Esophagus muscularis mucosa (tissue), 4 donors: ENCODE measurements around the gene POP7. TPM values are rescaled to one million over a fixed set of nuclear protein-coding genes. Genes with fewer than 3 reads are reported as not detected.
A peak's percentile ranks its signal among the peaks of the same experiment; 100 is the strongest.
"Not testable (repeated sequence)": the region's sequence is repeated elsewhere in the genome, so short reads cannot be mapped to it uniquely, and the experiment has no call there.

Source experiments
- DNase-seq: peaks from one replicate; pipeline ENCODE4 v3.0.0-alpha.2; 2017; ENCODE audit errors: extremely low spot score
- H3K27ac ChIP-seq, 4 donors: fragments of 200-600 bp; sonication (generic); replicated peaks in 1 of 4; 1 replicate in 3 of 4; 2 replicates in 1 of 4; pipeline ENCODE4 v1.5.1; 2016 to 2019; ENCODE audit warnings: mild to moderate bottlenecking in 1 of 4
- H3K27me3 ChIP-seq, 4 donors: fragments of 200-600 bp; sonication (generic); one replicate each; pipeline versions ENCODE4 v1.5.1 to v1.6.0; 2016 to 2019
- H3K36me3 ChIP-seq, 4 donors: fragments of 200-600 bp; sonication (generic); one replicate each; pipeline ENCODE4 v1.5.1; 2016 to 2019
- H3K4me1 ChIP-seq, 4 donors: fragments of 200-600 bp; sonication (generic); one replicate each; pipeline ENCODE4 v1.5.1; 2016 to 2019
- H3K4me3 ChIP-seq, 4 donors: fragments of 200-600 bp; sonication (generic); 1 replicate in 2 of 4; 2 replicates in 2 of 4; pipeline ENCODE4 v1.5.1; 2016 to 2019; ENCODE audit warnings: mild to moderate bottlenecking in 4 of 4, moderate library complexity in 1 of 4
- H3K9me3 ChIP-seq, 4 donors: fragments of 200-600 bp; sonication (generic); 1 replicate in 3 of 4; 2 replicates in 1 of 4; pipeline ENCODE4 v1.5.1; 2016 to 2019
- CTCF ChIP-seq, 3 experiments: fragments of 200-600 bp in 2 of 3; fragments of 450-650 bp in 1 of 3; sonication (generic) in 2 of 3; IDR thresholded peaks; one replicate each; pipeline ENCODE4 v1.5.1; 2017 to 2019; ENCODE audit warnings: antibody characterized with exemption in 3 of 3, mild to moderate bottlenecking in 2 of 3, moderate library complexity in 1 of 3
- EP300 ChIP-seq: sonication (generic); formaldehyde crosslinking; IDR thresholded peaks from one replicate; pipeline ENCODE4 v1.6.1; 2017; ENCODE audit warnings: antibody characterized with exemption
- POLR2A ChIP-seq: fragments of 450-650 bp; IDR thresholded peaks from one replicate; pipeline ENCODE4 v1.6.1; 2017; ENCODE audit warnings: antibody characterized with exemption, moderate library complexity, mild to moderate bottlenecking, low read depth
- POLR2AphosphoS5 ChIP-seq, 2 donors: sonication (generic); formaldehyde crosslinking; IDR thresholded peaks; one replicate each; pipeline ENCODE4 v1.6.1; 2017; ENCODE audit warnings: antibody characterized with exemption in 2 of 2
- WGBS: methylation state at CpG from one replicate; pipeline ENCODE4 v1.1.5; 2018; 5-methylcytosine and 5-hydroxymethylcytosine counted together
- intact Hi-C: fragments of 100-400 bp; cut with DNase I; formaldehyde crosslinking; loops from one replicate; pipeline ENCODE4 v1.15.1; 2023
- total RNA-seq, 4 donors: library from RNA; depleted of rRNA; stranded (reverse); fragments of >200 nt; gene quantifications; one replicate each; pipeline versions ENCODE4 v1.1.0 to v1.2.1, GENCODE V29; 2016

Gene POP7
- 10 to 100 TPM; 27.0 to 51.3 (median 43.7) TPM for total RNA-seq

- Histone ChIP-seq H3K4me3 (peak within 1 kb of the TSS; percentile 70 to 88 (median 75)), H3K4me1 (peaks cover 16 to 26% (median 23%) of the 10 kb centered on the region in 4 donors), H3K9me3 (no peaks in the 10 kb centered on the region), H3K27me3 (no peaks in the 10 kb centered on the region), H3K36me3 (peaks cover 0 to 9% (median 9%) of the 10 kb centered on the region in 4 donors), H3K27ac (peak within 1 kb of the TSS; percentile 86 to 96 (median 92))
- intact Hi-C loops, result loop anchor here (5.0 to 10.0 kb wide), 2 partner anchors 146 to 179 kb away; partner anchors contain the start of genes SLC12A9 and UFSP1
- peak; percentile 10 for TF ChIP-seq POLR2A
- TF ChIP-seq CTCF (IDR thresholded peaks at IDR 0.05), result no peak
- TF ChIP-seq EP300, result no peak
- peak; percentile 88 to 97 for TF ChIP-seq POLR2AphosphoS5 (IDR thresholded peaks at IDR 0.05)
- WGBS, result under 1% methylated on average over 49 of the region's 86 CpGs
- peak; percentile 99 for DNase-seq
Observed at GRCh38 chr7:100705753-100706671, at the start of gene POP7. TSS of gene POP7 (plus strand) at chr7:100706121. CDS start at chr7:100706831, 710 bp downstream.

DNA sequence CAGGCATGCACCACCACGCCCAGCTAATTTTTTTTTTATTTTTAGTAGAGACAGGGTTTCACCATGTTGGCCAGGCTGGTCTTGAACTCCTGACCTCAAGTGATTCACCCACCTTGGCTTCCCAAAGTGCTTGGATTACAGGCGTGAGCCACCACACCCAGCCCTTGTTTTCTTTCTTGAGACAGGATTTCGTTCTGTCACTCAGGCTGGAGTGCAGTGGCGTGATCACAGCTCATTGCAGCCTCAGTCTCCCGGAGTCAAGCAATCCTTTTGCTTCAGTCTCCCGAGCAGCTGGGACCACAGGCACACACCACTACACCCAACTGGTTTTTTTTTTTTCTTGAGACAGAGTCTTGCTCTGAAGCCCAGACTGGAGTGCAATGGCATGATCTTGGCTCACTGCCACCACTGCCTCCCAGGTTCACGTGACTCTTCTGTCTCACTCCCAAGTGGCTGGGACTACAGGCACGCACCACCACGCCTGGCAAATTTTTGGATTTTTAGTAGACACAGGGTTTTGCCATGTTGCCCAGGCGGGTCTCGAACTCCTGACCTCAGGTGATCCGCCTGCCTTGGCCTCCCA lies 43.6 kb upstream of the POP7 start:
- intact Hi-C loops, result not testable (repeated sequence)

DNA sequence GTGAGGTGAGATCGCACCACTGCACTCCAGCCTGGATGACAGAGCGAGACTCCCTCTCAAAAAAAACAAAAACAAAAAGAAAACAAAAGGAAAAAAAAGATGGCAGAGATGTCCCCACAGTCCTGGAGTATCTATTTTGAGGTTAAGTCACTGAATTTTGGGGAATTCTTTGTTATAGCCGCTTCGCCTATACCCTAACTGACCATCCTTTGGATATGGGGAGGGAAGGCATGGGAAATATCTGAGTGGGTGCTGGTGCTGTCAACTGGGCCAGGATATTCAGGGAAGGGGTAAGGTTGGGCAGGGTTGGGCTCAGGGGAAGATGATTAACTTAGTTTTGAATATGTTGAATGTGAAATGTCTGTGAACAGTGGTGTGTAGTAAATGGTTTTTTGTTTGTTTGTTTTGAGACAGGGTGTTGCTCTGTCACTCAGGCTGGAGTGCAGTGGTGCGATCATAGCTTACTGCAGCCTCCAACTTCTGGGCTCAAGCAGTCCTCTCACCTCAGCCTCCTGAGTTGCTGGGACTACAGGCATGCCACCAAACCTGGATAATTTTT lies 40.7 kb upstream of the POP7 start:
- TF ChIP-seq POLR2AphosphoS5 (IDR thresholded peaks at IDR 0.05), result no peak
- TF ChIP-seq POLR2A, result no peak
- TF ChIP-seq CTCF (IDR thresholded peaks at IDR 0.05), result no peak
- TF ChIP-seq EP300, result no peak
- intact Hi-C loops, result no loop called here
- DNase-seq, result no peak

More for the DNA sequence above, 43.6 kb upstream of the POP7 start:
- H3K4me1 ChIP-seq, DNase-seq, H3K9me3 ChIP-seq, H3K36me3 ChIP-seq, H3K4me3 ChIP-seq, H3K27ac ChIP-seq: not testable (repeated sequence)
- H3K27me3 ChIP-seq, result peaks cover 0 to 32% (median under 1%) of the 10 kb centered on the region in 4 donors
- WGBS, result 81% methylated on average over 12 of the region's 12 CpGs

GRCh38 chr7:100667331-100668068 lies 38.4 kb upstream of the POP7 start:
- TF ChIP-seq EP300 (no peak), POLR2AphosphoS5 (IDR thresholded peaks at IDR 0.05) (no peak), CTCF (IDR thresholded peaks at IDR 0.05) (no peak), POLR2A (no peak)
- Histone ChIP-seq H3K9me3 (no peaks in the 10 kb centered on the region), H3K36me3 (no peaks in the 10 kb centered on the region), H3K27me3 (no peaks in the 10 kb centered on the region), H3K4me1 (peaks cover 0 to 5% (median 0%) of the 10 kb centered on the region in 4 donors), H3K27ac (peak overlapping the region in 2 of 4 donors; percentile 8 to 16), H3K4me3 (no peak overlapping the region)
- DNase-seq, result no peak
- 78% methylated on average over 16 of the region's 16 CpGs for WGBS
- intact Hi-C loops, result no loop called here

More for the DNA sequence above, 40.7 kb upstream of the POP7 start:
- Histone ChIP-seq H3K27me3 (peaks cover 0 to 8% (median 0%) of the 10 kb centered on the region in 4 donors), H3K36me3 (no peaks in the 10 kb centered on the region), H3K4me1 (peaks cover 0 to 5% (median 0%) of the 10 kb centered on the region in 4 donors), H3K4me3 (no peak overlapping the region), H3K27ac (no peak overlapping the region), H3K9me3 (no peaks in the 10 kb centered on the region)
- 92% methylated on average over 5 of the region's 5 CpGs for WGBS
